GM21529 (cell line): ENCODE results near the gene GLIS2.

Experiments
- ATAC-seq: cut with Tn5 transposase; IDR thresholded peaks from one replicate; pipeline ENCODE4 v1.9.1; 2021; ENCODE audit not compliant: unreplicated experiment

GLIS2 gene

GRCh38 chr16:4319454-4320421 is 3.9 kb downstream of the GLIS2 start:
- ATAC-seq: no peak

GRCh38 chr16:4320571-4321137 is 4.8 kb downstream of the GLIS2 start:
- ATAC-seq: no peak

- ATAC-seq: no peak
Measured at GRCh38 chr16:4321286-4322120, 5.6 kb downstream of the GLIS2 start.

- no peak for ATAC-seq
Measured at GRCh38 chr16:4322121-4323052, 6.5 kb downstream of the GLIS2 start.

GRCh38 chr16:4323071-4323844 is 7.4 kb downstream of the GLIS2 start:
- no peak for ATAC-seq

- ATAC-seq: no peak
Measured at GRCh38 chr16:4323845-4324488, 8.1 kb downstream of the GLIS2 start.

GRCh38 chr16:4324492-4325252 is 8.8 kb downstream of the GLIS2 start:
- no peak for ATAC-seq

- ATAC-seq: no peak
Measured at GRCh38 chr16:4325253-4325758, 9.4 kb downstream of the GLIS2 start.

GRCh38 chr16:4327386-4328045 is 11.6 kb downstream of the GLIS2 start:
- no peak for ATAC-seq

GRCh38 chr16:4328046-4328781 is 12.3 kb downstream of the GLIS2 start:
- no peak for ATAC-seq

GRCh38 chr16:4328782-4329775 is 13.2 kb downstream of the GLIS2 start:
- no peak for ATAC-seq

- no peak for ATAC-seq
Measured at GRCh38 chr16:4330277-4330874, 14.5 kb downstream of the GLIS2 start.

- no peak for ATAC-seq
Measured at GRCh38 chr16:4332083-4332482, 16.2 kb downstream of the GLIS2 start.

- no peak for ATAC-seq
Measured at GRCh38 chr16:4332623-4333307, 16.9 kb downstream of the GLIS2 start.

- no peak for ATAC-seq
Measured at GRCh38 chr16:4333308-4333638, 17.4 kb downstream of the GLIS2 start.
